SK-N-SH treated with all-trans-retinoic acid at 6 μM for 48 hours (cell line): ENCODE data around the gene DTX3L.

Experiments
- ATAC-seq: fragments of 200-7000 bp; cut with Tn5 transposase; 3 replicates; pipeline ENCODE4 v1.9.1; 2020; ENCODE audit warnings: mild to moderate bottlenecking, moderate library complexity
- ARNTL ChIP-seq: fragments of 450-650 bp; formaldehyde crosslinking; IDR thresholded peaks from 2 replicates; pipeline ENCODE4 v1.5.0; 2020; ENCODE audit warnings: low read depth, mild to moderate bottlenecking, moderate library complexity, borderline replicate concordance
- CREB5 ChIP-seq: fragments of 250-450 bp; sonication (Bioruptor Pico); IDR thresholded peaks from 2 replicates; pipeline ENCODE4 v1.5.1; 2020; ENCODE audit warnings: low read depth, mild to moderate bottlenecking, moderate library complexity
- CSDC2 ChIP-seq: fragments of 250-450 bp; sonication (Bioruptor Pico); IDR thresholded peaks from 2 replicates; pipeline ENCODE4 v1.5.0; 2020; ENCODE audit warnings: mild to moderate bottlenecking, moderate library complexity
- CSRNP3 ChIP-seq: fragments of 250-450 bp; sonication (Bioruptor Pico); IDR thresholded peaks from 2 replicates; pipeline ENCODE4 v1.5.1; 2021; ENCODE audit warnings: mild to moderate bottlenecking, moderate library complexity
- ESRRG ChIP-seq: fragments of 250-450 bp; sonication (Bioruptor Pico); IDR thresholded peaks from 2 replicates; pipeline ENCODE4 v1.6.1; 2021; ENCODE audit warnings: mild to moderate bottlenecking
- OSR1 ChIP-seq: fragments of 250-450 bp; sonication (Bioruptor Pico); IDR thresholded peaks from 2 replicates; pipeline ENCODE4 v1.8.0; 2022; ENCODE audit warnings: moderate library complexity, mild to moderate bottlenecking, inconsistent platforms
- PATZ1 ChIP-seq: fragments of 250-450 bp; sonication (Bioruptor Pico); IDR thresholded peaks from 2 replicates; pipeline ENCODE4 v1.8.0; 2020; ENCODE audit warnings: mild to moderate bottlenecking, moderate library complexity, borderline replicate concordance
- POU6F1 ChIP-seq: fragments of 250-450 bp; sonication (Bioruptor Pico); IDR thresholded peaks from 2 replicates; pipeline ENCODE4 v1.8.0; 2021; ENCODE audit warnings: low read depth, mild to moderate bottlenecking, moderate library complexity, borderline replicate concordance
- RARB ChIP-seq: fragments of 250-450 bp; sonication (Bioruptor Pico); IDR thresholded peaks from 2 replicates; pipeline ENCODE4 v1.8.0; 2021; ENCODE audit warnings: mild to moderate bottlenecking, moderate library complexity
- SNAI2 ChIP-seq: fragments of 250-450 bp; sonication (Bioruptor Pico); IDR thresholded peaks from 2 replicates; pipeline ENCODE4 v1.5.0; 2020; ENCODE audit warnings: mild to moderate bottlenecking, moderate library complexity
- TOX ChIP-seq: fragments of 250-450 bp; sonication (Bioruptor Pico); IDR thresholded peaks from 2 replicates; pipeline ENCODE4 v1.8.0; 2021; ENCODE audit warnings: mild to moderate bottlenecking, moderate library complexity, borderline replicate concordance
- TSHZ2 ChIP-seq: fragments of 250-450 bp; sonication (Bioruptor Pico); IDR thresholded peaks from 2 replicates; pipeline ENCODE4 v1.5.0; 2020; ENCODE audit warnings: mild to moderate bottlenecking, moderate library complexity
- ZC3H10 ChIP-seq: fragments of 250-450 bp; sonication (Bioruptor Pico); IDR thresholded peaks from 2 replicates; pipeline ENCODE4 v1.5.1; 2021; ENCODE audit warnings: mild to moderate bottlenecking, moderate library complexity
- ZFP3 ChIP-seq: fragments of 250-450 bp; sonication (Bioruptor Pico); IDR thresholded peaks from 2 replicates; pipeline ENCODE4 v1.5.0; 2020; ENCODE audit warnings: mild to moderate bottlenecking, moderate library complexity
- ZFP30 ChIP-seq: fragments of 450-650 bp; formaldehyde crosslinking; IDR thresholded peaks from 2 replicates; pipeline ENCODE4 v1.5.0; 2022; ENCODE audit warnings: mild to moderate bottlenecking, moderate library complexity
- ZNF565 ChIP-seq: fragments of 450-650 bp; formaldehyde crosslinking; conservative IDR thresholded peaks from 2 replicates; pipeline ENCODE4 v1.5.0; 2020; ENCODE audit warnings: low read depth, mild to moderate bottlenecking, moderate library complexity
- ZNF70 ChIP-seq: fragments of 450-650 bp; formaldehyde crosslinking; IDR thresholded peaks from 2 replicates; pipeline ENCODE4 v1.5.0; 2020; ENCODE audit warnings: mild to moderate bottlenecking, moderate library complexity
- ZNF8 ChIP-seq: fragments of 450-650 bp; formaldehyde crosslinking; IDR thresholded peaks from 2 replicates; pipeline ENCODE4 v1.5.0; 2020; ENCODE audit warnings: mild to moderate bottlenecking, moderate library complexity

The DTX3L gene

GRCh38 chr3:122530164-122530563 lies 34.0 kb upstream of the DTX3L start:
- no peak for ATAC-seq
- TF ChIP-seq ZFP30 (CRISPR knock-in tag) (no peak), OSR1 (CRISPR knock-in tag) (no peak), ZNF8 (CRISPR knock-in tag) (no peak), CREB5 (CRISPR knock-in tag) (no peak), ZNF70 (CRISPR knock-in tag) (no peak), PATZ1 (no peak)

GRCh38 chr3:122533480-122533879 lies 30.7 kb upstream of the DTX3L start:
- no peak for ATAC-seq
- TF ChIP-seq CREB5 (CRISPR knock-in tag) (no peak), CSRNP3 (no peak), ZFP3 (CRISPR knock-in tag) (no peak), ZNF8 (CRISPR knock-in tag) (no peak), TSHZ2 (CRISPR knock-in tag) (no peak), SNAI2 (CRISPR knock-in tag) (no peak), RARB (CRISPR knock-in tag) (no peak)

- peak; percentile 96 for ATAC-seq
- TF ChIP-seq CREB5 (CRISPR knock-in tag), result no peak
- no peak for TF ChIP-seq TOX (CRISPR knock-in tag)
- TF ChIP-seq ESRRG, result no peak
- TF ChIP-seq TSHZ2 (CRISPR knock-in tag), result no peak
- no peak for TF ChIP-seq ZNF70 (CRISPR knock-in tag)
- TF ChIP-seq OSR1 (CRISPR knock-in tag), result no peak
- TF ChIP-seq POU6F1 (CRISPR knock-in tag), result no peak
- TF ChIP-seq ZNF565, result no peak
- no peak for TF ChIP-seq ZC3H10 (CRISPR knock-in tag)
- no peak for TF ChIP-seq CSDC2
- TF ChIP-seq ZNF8 (CRISPR knock-in tag), result no peak
- TF ChIP-seq ARNTL, result no peak
Observed at GRCh38 chr3:122533931-122534334, 30.2 kb upstream of the DTX3L start.
